ENCODE results near the gene PCDHGC4.

PCDHGC4 gene

DNA sequence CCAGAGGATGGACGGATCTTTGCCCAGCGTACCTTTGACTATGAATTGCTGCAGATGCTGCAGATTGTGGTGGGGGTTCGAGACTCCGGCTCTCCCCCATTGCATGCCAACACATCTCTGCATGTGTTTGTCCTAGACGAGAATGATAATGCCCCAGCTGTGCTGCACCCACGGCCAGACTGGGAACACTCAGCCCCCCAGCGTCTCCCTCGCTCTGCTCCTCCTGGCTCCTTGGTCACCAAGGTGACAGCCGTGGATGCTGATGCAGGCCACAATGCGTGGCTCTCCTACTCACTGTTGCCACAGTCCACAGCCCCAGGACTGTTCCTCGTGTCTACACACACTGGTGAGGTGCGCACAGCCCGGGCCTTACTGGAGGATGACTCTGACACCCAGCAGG lies 5.9 kb downstream of the PCDHGC4 start:
- no peak for DNase-seq

DNA sequence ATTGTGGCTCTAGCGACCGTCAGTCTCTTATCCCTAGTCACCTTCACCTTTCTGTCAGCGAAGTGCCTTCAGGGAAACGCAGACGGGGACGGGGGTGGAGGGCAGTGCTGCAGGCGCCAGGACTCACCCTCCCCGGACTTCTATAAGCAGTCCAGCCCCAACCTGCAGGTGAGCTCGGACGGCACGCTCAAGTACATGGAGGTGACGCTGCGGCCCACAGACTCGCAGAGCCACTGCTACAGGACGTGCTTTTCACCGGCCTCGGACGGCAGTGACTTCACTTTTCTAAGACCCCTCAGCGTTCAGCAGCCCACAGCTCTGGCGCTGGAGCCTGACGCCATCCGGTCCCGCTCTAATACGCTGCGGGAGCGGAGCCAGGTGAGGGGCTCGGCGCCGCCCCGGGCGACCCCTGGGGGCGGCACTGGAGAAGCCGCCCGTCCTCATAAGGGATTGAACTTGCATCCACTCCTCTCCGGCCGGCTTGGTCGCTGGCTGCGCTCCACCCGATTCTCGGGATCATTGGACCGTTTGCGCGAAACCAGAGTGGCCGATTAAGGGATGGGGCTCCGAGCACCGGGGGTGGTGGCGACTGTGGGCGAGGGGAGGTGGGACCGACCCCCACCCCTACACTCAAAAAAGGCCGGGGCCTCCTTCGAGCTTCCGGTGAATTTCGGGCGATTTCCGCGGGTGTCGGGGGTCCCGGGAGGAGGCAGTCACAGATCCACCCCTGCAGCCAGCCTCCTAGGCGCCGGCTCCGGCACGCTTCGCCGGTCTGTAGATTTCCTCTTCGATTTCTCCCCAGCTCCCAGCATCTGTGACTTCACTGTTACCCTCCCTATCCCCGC lies 6.7 kb downstream of the PCDHGC4 start:
- DNase-seq, result no peak

DNA sequence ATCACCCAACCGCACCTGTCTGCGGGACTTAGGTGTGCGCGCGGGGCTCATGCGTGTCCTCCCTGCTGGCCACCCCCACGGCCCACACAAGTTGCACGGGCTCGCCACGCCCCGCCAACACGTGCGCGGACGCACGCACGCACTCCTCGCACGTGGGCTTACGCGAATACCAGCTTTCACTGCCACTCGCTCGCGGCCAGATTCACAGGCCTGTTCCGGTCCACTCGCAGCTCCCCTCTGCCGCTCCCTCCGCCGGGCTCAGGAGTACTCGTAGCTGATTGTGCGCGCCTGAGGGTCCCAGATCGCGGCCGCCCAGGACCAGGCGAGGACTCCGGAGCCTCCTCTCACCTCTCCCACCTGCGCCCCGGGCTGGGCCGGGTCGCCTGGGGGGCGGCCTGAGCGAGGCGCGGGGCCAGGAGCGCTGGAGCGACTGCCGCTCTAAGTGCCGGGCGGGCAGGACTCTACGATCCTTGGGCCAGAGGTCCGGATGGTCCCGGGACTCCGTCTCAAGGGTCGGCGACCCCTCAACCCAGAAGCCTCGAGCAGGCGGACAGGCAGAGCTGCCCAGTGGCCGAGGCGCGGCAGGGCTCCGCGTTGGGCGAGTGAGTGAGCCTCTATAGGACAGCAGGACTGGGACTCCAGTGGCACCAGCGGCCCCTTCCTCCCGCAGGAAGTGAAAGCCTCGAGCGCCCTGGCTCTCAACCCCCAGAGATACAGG lies 7.5 kb downstream of the PCDHGC4 start:
- peak; percentile 39 for DNase-seq

DNA sequence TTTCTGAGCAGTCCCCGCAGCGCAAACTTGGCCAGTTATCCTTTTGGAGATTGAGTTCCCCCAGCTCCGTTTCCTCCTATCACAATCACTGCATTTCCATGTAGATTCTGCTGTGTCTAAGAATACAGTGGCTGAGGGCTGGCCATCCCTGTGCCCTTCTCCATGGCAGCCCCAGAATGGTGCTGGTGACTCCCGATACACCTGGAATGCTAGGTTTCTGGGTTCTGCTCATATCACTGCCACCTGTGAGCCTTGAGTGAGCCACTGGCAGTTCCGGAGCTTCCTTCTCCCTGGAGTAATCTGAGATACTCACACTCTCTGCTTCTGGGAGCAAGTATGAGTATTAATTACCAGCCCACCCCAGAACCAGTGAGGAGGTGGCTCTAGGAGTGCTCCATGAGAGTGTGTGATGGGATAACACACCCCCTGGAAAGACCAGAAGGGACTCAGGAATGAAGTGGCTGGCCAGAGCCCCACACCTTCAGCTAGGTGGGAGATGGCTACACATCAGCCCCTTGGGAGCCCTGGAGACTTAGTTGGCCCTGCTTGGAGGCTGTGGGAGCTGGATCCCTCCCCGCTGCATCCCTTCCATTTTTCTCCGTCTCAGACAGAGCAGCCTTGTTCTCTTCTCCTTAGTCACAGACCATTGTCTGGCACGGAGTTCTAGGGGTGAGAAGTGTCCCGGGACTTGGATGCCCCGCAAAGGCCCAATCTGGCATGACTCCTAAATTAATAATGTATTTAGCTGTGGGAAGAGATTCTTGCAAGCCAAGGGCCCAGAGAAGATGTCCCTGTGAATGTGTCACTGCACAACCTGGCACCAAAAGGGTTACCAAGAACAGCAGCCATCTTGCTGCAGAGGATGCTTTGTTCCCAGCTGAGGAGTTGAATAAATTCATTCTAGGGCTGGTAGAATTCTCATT lies 8.9 kb downstream of the PCDHGC4 start:
- DNase-seq, result no peak

DNA sequence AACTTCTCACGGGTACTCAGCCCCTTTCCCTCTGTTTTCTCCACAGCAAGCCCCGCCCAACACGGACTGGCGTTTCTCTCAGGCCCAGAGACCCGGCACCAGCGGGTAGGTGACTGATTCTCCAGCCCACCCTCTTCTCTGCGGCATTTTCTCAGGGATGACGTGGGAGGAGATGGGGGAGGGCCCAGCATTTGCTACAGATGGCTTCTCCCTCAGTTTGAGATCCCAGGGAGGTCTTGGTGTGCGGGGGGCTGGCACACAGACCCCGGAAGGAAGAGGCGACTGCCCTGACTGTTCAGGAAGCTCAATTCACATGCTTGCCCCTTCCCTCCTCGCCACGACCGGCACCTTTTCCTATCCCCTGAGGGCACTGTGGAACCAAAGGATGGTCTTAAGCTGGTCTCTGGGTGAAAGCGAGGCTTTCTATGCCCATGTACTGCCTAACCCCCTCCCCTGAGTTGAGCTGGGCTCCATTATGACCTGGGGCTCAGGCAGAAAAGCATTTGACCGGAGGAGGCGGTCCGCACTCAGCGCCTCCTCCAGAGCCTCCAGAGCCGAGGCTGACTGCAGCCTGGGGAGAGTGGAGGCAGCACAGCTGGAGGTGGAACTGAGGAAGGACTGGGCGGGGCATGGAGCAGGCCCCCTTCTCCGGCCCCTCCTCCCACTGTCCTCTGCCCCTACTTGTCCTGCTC lies 10.1 kb downstream of the PCDHGC4 start:
- no peak for DNase-seq

DNA sequence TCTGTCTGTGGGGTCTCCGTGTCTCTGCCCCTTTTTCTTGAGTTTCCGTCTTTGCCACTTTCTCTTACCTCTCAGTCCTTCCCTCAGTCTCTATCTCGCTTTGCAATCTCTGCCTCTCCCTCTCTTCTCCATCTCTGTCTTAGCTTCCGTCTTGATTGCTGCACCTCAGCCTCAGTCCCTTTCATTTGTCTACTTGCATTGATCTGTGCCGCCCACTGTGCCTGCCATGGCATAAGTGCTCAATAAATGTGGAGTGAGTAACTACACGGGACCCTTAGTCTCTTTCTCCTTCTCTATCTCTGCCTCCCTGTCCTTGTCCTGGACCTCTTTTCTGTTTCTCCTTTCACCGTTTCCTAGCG lies 10.6 kb downstream of the PCDHGC4 start:
- no peak for DNase-seq

DNA sequence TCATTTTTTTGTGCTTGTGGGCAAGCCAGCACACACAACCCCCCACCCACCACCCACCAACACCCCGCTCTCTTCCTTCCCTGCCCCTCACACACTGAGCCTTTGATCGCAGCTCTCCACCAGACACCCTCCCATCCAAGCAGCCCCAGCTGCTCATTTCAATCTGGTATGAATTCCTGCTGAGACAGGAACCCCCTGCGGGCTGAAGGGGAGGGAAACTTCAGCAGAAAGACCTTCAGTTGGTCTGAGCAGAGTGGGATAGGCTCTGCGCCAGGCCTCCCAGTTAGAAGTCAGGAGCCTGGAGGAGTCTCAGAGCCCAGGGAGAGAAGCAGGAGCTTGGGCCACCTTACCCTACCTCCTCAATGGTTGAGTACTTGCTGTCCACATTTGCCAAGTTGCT lies 11.2 kb downstream of the PCDHGC4 start:
- no peak for DNase-seq

DNA sequence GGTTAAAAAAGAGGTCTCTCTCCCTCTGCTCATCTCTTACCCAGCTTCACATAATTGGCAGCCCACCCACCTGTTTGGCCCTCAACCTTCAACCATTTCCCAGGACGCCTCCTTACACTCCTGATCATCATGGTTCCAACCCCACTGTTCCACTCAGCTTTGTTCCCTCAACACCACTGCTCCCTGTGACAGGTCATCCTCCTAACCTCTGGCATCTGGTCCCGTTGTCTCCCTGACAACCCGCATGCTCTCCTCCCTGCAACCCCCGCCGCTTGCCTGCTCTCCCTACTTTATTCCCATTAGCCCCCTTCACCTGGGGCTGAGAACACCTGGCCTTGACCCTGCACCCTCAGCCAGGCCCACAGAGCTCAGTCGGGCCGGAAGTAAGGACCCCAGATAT lies 16.9 kb downstream of the PCDHGC4 start:
- no peak for DNase-seq

DNA sequence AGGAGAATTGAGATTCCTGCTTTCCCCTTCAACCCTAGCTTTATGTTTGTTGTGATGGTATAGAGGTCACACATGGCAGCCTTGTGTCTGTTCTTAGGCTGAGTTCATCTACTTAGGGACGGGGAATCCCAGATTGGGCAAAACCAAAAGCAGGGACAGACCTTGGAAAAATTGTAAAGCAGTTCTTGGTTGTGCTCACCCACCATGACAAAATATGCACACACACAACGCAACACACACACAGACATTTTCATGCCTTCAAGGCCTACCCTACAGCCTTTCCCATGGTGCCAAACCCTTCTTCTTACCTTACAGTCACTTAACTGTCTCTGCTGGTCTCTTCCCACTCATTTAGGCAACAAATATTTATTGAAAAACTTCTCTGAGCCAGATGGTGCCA lies 18.9 kb downstream of the PCDHGC4 start:
- DNase-seq, result no peak

DNA sequence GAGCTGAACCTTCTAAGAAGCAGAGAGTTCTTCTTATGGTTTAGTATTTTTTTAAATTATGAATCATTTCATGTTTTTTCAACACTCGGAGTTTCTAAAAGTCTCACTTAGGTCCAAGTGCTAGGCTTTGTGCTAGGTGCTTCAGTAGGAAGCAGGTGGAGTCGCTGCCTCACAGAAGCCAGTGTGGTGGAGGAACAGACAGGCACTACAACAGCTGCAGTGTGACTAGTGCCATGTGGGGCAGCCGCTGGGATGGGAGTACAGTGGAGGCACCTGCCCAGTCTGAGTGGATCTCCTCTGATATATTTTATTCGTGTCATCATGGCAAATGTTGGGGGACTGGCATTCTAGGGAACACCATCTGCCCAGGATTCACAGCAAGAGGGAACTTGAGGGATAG lies 19.4 kb downstream of the PCDHGC4 start:
- DNase-seq, result no peak

DNA sequence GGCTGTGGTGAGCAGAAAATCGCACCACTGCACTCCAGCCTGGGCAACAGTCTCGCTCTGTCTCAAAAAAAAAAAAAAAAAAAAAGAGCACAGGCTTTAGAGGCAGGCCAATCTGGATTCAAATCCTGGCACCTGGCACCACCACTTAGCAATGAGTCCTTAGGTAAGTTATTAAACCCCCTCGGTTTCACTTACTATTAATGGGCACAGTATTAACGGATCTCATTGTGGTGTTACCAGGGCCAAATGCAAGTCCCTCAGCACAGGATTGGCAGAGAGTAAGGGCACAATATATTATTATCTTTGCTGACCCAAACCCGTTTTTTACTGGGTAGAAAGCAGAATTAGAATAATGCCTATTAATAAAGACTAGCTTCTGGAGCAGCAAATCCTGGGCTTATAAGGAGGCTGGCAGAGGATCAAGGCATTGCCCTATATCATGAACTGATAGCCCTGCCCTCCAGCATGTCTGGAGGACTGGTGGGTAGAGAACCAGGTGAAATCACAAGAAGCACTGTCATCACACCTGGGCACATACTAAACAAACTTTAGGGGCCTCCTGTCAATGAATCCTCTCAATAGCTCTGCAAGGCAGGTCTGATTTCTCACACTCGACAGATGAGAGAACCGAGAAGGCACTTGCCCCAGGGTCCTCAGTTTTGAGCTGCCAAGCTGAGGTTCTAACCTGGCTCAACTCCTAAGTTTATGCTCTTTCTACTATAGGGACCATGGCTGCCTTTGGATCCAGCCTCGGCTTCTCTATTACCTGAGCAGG lies 21.7 kb downstream of the PCDHGC4 start:
- no peak for DNase-seq

DNA sequence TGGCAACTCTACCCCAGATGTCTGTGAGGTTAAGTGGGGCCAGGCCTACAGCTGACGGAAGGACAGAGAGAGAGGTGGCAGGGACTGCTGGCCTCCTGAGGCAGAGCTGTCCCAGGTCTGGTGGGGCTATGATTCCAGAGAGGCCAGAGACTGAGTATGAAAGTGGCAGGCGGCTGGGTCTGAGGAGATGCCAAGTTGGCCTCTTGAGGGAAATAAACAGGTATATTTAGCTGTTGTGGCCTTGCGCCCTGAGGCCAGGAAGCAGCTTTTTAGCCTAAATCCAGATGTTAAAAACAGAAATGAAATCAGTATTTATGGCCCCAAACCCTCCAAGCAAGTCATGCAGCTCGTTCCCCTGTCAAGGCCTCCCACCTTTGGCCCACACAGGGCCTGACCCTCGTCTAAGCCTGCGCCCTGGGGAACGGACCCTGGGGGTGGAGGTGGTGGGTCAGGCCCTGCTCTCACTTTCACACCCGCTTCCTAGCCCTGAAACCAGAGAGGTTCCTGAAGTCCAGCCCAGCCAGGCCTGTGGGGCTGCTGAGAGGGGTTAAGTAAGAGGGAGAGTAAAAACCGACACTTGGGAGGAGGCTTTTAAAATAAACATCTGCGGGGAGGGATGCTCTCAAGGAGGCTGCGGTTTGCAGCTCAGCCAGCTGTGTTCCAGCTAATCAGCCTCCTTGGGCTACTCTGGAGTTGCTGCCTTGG lies 22.7 kb downstream of the PCDHGC4 start:
- no peak for DNase-seq

DNA sequence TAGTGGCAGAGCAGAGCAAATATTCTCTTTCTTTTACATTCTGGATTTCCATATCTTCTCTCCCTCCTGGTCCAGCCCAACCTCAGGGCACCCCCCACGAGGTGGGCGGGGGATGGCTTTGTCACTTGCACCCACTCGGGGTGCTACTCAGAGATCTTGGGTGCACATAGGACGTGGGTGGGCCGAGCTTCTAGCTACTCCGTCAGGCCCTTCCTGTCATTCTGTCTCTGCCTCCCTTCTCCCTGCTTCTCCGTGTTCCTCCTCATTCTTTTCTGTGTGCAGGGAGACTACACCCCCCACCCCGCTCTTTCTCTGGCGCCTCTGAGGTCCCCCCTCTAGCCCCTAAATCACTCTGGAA lies 23.6 kb downstream of the PCDHGC4 start:
- no peak for DNase-seq

DNA sequence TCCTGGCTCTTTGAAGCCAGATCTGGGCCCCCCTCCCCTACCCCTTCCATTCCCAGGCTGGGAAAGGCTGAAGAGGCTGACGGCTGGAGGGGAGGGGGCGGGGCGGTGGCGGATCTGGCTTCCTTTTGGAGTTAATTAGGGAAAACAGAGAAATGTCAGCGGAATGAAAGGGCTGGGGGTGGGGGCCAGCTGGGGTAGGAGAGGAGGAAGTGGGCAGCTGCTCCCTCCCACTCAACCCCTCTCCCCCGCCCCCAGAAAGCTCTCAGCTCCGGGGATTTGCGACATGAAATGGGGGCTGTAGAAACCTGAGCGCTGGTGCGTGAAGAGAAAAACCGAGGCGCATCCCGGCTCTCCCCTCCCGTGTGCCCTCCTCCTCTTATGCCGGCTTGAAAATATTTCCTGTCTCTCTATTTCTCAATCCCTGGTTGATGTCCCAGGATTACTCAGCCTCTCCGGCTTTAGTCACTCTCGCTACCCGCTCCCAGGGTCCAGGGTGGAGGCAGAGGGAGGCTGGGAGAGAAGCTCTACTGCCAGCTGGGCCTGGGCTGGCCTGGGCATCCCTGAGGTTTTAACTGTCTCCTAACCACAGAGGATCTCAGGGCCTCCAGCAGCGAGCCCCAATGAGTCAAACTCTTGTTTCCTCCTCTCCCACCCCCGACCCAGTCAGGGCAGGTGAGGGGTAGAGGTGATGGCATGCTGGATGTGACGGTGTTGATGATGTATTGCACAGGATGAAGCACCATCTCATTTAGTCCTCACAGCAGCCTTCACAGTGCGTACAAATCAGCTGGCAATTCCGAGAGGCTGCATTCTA lies 24.2 kb downstream of the PCDHGC4 start:
- no peak for DNase-seq

DNA sequence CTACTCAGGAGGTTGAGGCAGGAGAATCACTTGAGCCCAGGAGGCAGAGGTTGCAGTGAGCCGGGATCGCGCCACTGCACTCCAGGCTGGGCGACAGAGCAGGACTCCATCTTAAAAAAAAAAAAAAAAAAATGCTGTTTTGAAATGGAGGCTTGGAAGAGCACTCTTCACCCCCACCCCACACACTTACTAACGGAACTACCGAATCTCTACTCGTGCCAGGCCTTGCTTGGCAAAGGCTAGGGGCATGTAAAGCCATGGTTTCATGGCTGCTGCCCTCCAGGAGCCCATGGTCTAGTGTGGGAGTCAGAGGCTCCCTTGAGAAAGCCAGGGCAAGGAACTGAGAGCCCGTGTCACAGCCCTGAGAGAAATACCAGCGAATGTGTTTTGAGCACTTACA lies 25.3 kb downstream of the PCDHGC4 start:
- DNase-seq, result no peak

DNA sequence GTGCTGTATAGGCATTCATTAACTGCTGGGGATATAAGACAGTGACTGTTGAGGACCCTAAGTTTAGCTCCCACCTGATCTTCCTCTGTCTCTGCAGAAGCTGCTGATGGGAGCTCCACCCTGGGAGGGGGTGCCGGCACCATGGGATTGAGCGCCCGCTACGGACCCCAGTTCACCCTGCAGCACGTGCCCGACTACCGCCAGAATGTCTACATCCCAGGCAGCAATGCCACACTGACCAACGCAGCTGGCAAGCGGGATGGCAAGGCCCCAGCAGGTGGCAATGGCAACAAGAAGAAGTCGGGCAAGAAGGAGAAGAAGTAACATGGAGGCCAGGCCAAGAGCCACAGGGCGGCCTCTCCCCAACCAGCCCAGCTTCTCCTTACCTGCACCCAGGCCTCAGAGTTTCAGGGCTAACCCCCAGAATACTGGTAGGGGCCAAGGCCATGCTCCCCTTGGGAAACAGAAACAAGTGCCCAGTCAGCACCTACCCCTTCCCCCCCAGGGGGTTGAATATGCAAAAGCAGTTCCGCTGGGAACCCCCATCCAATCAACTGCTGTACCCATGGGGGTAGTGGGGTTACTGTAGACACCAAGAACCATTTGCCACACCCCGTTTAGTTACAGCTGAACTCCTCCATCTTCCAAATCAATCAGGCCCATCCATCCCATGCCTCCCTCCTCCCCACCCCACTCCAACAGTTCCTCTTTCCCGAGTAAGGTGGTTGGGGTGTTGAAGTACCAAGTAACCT lies 26.2 kb downstream of the PCDHGC4 start:
- no peak for DNase-seq

DNA sequence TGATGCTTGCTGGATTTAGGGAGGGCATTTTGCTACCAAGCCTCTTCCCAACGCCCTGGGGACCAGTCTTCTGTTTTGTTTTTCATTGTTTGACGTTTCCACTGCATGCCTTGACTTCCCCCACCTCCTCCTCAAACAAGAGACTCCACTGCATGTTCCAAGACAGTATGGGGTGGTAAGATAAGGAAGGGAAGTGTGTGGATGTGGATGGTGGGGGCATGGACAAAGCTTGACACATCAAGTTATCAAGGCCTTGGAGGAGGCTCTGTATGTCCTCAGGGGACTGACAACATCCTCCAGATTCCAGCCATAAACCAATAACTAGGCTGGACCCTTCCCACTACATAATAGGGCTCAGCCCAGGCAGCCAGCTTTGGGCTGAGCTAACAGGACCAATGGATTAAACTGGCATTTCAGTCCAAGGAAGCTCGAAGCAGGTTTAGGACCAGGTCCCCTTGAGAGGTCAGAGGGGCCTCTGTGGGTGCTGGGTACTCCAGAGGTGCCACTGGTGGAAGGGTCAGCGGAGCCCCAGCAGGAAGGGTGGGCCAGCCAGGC lies 27.0 kb downstream of the PCDHGC4 start:
- DNase-seq, result no peak

DNA sequence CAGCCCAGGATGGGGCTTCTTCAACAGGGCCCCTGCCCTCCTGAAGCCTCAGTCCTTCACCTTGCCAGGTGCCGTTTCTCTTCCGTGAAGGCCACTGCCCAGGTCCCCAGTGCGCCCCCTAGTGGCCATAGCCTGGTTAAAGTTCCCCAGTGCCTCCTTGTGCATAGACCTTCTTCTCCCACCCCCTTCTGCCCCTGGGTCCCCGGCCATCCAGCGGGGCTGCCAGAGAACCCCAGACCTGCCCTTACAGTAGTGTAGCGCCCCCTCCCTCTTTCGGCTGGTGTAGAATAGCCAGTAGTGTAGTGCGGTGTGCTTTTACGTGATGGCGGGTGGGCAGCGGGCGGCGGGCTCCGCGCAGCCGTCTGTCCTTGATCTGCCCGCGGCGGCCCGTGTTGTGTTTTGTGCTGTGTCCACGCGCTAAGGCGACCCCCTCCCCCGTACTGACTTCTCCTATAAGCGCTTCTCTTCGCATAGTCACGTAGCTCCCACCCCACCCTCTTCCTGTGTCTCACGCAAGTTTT lies 27.6 kb downstream of the PCDHGC4 start:
- peak; percentile 86 for DNase-seq

All from stimulated activated CD4-positive, alpha-beta T cell treated with anti-CD3 and anti-CD28 coated beads, Interleukin-4, amount 100 ng/mL, for 1 hour (primary cell).